Measurements from ENCODE around the gene COPS7A. TPM values are rescaled to one million over a fixed set of nuclear protein-coding genes. Genes with fewer than 3 reads are reported as not detected.

Gene COPS7A
- total RNA-seq, 2 donors from 2014 or later = 43.3 to 69.2 TPM

DNA sequence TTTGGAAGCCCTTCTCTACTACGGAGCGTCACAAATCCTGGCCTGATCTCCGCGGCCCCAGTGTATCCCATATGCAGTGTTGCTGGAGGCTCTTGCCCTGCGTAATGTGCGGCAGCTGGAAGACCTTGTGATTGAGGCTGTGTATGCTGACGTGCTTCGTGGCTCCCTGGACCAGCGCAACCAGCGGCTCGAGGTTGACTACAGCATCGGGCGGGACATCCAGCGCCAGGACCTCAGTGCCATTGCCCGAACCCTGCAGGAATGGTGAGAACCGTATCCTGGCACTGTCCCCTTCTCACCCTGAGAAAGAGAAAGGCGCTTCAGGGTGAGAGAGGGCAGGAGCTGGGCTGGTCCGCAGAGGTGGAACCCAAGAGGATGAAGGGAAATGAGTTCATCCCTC is 5.3 kb downstream of the COPS7A start:
- Mint-ChIP-seq H3K27ac (no peak overlapping the region), H3K27me3 (ENCODE audit: insufficient read depth) (no peaks in the 10 kb centered on the region), H3K9me3 (no peaks in the 10 kb centered on the region), H3K4me1 (peaks cover 13% of the 10 kb centered on the region), H3K4me3 (no peak overlapping the region), H3K36me3 (ENCODE audit: low read depth) (peaks cover 50% of the 10 kb centered on the region)
- H3K9me3 ChIP-seq (ENCODE audit: control insufficient read depth, low read length) = no peaks in the 10 kb centered on the region
- no peak overlapping the region for H3K9ac ChIP-seq (ENCODE audit: extremely low read depth, low read length, poor library complexity, severe bottlenecking)
- H3K27me3 ChIP-seq (ENCODE audit: control insufficient read depth, insufficient read depth, low read length, poor library complexity, severe bottlenecking) = no peaks in the 10 kb centered on the region
- peaks cover 6% of the 10 kb centered on the region for H3K4me1 ChIP-seq (ENCODE audit: control insufficient read depth, insufficient read depth, low read length)
- no peak overlapping the region for H3K4me3 ChIP-seq (ENCODE audit: low read length)
- 92 to 96% methylated on average over 15 to 18 of the region's 18 CpGs for WGBS, 2 experiments (ENCODE audit: insufficient coverage in 1 of 2, insufficient read length in 1 of 2)
- peaks cover 25% of the 10 kb centered on the region for H3K36me3 ChIP-seq (ENCODE audit: control insufficient read depth, insufficient read depth, low read length)
- TF ChIP-seq, protein P1, sequence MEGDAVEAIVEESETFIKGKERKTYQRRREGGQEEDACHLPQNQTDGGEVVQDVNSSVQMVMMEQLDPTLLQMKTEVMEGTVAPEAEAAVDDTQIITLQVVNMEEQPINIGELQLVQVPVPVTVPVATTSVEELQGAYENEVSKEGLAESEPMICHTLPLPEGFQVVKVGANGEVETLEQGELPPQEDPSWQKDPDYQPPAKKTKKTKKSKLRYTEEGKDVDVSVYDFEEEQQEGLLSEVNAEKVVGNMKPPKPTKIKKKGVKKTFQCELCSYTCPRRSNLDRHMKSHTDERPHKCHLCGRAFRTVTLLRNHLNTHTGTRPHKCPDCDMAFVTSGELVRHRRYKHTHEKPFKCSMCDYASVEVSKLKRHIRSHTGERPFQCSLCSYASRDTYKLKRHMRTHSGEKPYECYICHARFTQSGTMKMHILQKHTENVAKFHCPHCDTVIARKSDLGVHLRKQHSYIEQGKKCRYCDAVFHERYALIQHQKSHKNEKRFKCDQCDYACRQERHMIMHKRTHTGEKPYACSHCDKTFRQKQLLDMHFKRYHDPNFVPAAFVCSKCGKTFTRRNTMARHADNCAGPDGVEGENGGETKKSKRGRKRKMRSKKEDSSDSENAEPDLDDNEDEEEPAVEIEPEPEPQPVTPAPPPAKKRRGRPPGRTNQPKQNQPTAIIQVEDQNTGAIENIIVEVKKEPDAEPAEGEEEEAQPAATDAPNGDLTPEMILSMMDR (conservative IDR thresholded peaks at IDR 0.05) = no peak
- no peak for DNase-seq
- H3K27ac ChIP-seq (ENCODE audit: low read depth, low read length) = no peak overlapping the region

DNA sequence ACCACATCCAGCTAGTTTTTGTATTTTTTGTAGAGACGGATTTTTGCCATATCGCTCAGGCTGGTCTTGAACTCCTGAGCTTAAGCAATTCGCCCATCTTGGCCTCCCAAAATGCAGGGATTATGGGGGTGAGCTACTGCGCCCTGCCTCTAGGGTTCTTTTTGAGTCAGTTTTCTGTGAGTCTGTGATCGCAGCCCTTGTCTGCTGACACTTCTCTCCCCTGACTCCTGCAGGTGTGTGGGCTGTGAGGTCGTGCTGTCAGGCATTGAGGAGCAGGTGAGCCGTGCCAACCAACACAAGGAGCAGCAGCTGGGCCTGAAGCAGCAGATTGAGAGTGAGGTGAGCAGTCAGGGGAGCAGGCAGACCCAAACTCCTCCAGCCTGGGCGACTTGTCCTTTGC is 6.3 kb downstream of the COPS7A start:
- no peak overlapping the region for H3K27ac Mint-ChIP-seq
- Histone ChIP-seq H3K9ac (ENCODE audit: extremely low read depth, low read length, poor library complexity, severe bottlenecking) (no peak overlapping the region), H3K4me1 (ENCODE audit: control insufficient read depth, insufficient read depth, low read length) (no peaks in the 10 kb centered on the region), H3K27me3 (ENCODE audit: control insufficient read depth, insufficient read depth, low read length, poor library complexity, severe bottlenecking) (no peaks in the 10 kb centered on the region), H3K27ac (ENCODE audit: low read depth, low read length) (no peak overlapping the region), H3K4me3 (ENCODE audit: low read length) (no peak overlapping the region), H3K36me3 (ENCODE audit: control insufficient read depth, insufficient read depth, low read length) (peaks cover 25% of the 10 kb centered on the region), H3K9me3 (ENCODE audit: control insufficient read depth, low read length) (no peaks in the 10 kb centered on the region)
- H3K27me3 Mint-ChIP-seq (ENCODE audit: insufficient read depth) = no peaks in the 10 kb centered on the region
- H3K4me1 Mint-ChIP-seq = peaks cover 8% of the 10 kb centered on the region
- TF ChIP-seq, protein P1 (conservative IDR thresholded peaks at IDR 0.05) = peak; percentile 40
- WGBS, 2 experiments (ENCODE audit: insufficient coverage in 1 of 2, insufficient read length in 1 of 2) = 92 to 100% methylated on average over 4 to 8 of the region's 8 CpGs
- H3K9me3 Mint-ChIP-seq = no peaks in the 10 kb centered on the region
- peaks cover 50% of the 10 kb centered on the region for H3K36me3 Mint-ChIP-seq (ENCODE audit: low read depth)
- no peak overlapping the region for H3K4me3 Mint-ChIP-seq
- DNase-seq = no peak

DNA sequence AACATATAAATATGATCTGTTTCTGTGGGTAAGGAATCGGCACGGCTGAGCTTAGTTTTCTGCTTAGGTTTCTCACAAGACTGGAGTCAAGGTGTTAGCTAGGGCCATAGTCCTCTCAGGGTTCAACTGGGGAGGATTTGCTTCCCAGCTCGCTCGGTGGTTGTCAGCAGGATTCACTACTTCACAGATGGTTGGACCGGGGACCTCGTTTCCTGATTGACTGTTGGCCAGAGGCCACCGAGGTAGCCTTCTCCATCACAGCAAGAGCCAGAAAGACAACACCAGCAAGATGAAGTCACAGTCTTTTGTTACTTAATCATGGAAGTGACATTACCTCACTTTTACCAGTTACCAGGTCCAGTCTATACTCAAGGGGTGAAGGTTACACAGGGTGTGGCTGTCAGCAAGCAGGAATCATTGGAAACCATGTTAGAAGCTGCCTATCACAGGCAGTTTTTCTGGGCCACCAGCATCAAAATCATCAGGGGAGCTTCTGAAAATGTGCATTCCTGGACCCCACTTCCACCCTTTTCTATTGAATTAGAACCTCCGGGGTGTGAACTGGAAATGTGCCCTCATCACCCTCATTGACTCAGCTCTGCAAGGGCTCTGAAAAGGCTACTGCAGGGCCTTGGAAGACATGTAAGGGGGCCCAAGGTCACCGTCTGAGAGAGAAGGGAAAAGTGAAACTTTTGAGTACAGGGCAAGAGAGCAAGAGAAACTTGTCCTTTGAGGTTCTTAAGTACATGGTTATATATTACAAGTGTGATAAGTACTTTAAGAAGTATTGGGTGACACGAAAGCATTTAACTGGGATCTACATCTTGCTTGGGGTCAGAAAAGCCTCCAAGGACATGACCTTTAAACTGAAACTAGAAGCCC is 10.9 kb downstream of the COPS7A start:
- peaks cover 2% of the 10 kb centered on the region for H3K9me3 Mint-ChIP-seq
- H3K36me3 ChIP-seq (ENCODE audit: control insufficient read depth, insufficient read depth, low read length) = peaks cover 16% of the 10 kb centered on the region
- 89 to 94% methylated on average over 5 to 10 of the region's 10 CpGs for WGBS, 2 experiments (ENCODE audit: insufficient coverage in 1 of 2, insufficient read length in 1 of 2)

More for the DNA sequence above, 10.9 kb downstream of the COPS7A start:
- no peaks in the 10 kb centered on the region for H3K27me3 Mint-ChIP-seq (ENCODE audit: insufficient read depth)
- H3K27ac ChIP-seq (ENCODE audit: low read depth, low read length) = no peak overlapping the region
- no peaks in the 10 kb centered on the region for H3K27me3 ChIP-seq (ENCODE audit: control insufficient read depth, insufficient read depth, low read length, poor library complexity, severe bottlenecking)
- peaks cover 2% of the 10 kb centered on the region for H3K4me1 Mint-ChIP-seq
- H3K4me1 ChIP-seq (ENCODE audit: control insufficient read depth, insufficient read depth, low read length) = no peaks in the 10 kb centered on the region
- no peak overlapping the region for H3K9ac ChIP-seq (ENCODE audit: extremely low read depth, low read length, poor library complexity, severe bottlenecking)
- TF ChIP-seq, protein P1 (conservative IDR thresholded peaks at IDR 0.05) = no peak
- peaks cover 30% of the 10 kb centered on the region for H3K36me3 Mint-ChIP-seq (ENCODE audit: low read depth)
- no peak for DNase-seq
- no peak overlapping the region for H3K4me3 ChIP-seq (ENCODE audit: low read length)
- H3K9me3 ChIP-seq (ENCODE audit: control insufficient read depth, low read length) = no peaks in the 10 kb centered on the region
- no peak overlapping the region for H3K27ac Mint-ChIP-seq
- no peak overlapping the region for H3K4me3 Mint-ChIP-seq
